Endothelial cell of umbilical vein (primary cell): Measurements from ENCODE around the gene GDI1. TPM values are rescaled to one million over a fixed set of nuclear protein-coding genes. Genes with fewer than 3 reads are reported as not detected.

Source experiments
- BruUV-seq: library from RNA; stranded (reverse); fragments of 400-500 nt; replicated peaks from 2 replicates; lab custom pipeline; 2021; lab: Mats Ljungman, UMichigan
- CTCF ChIA-PET: fragments of 300-600, 350-600 bp; sonication (Branson Sonifier 250); formaldehyde crosslinking; loops from one replicate; lab custom pipeline; 2021; ENCODE audit warnings: antibody characterized with exemption, inconsistent platforms; lab: Charles Lee
- POLR2A ChIA-PET: fragments of 300-600, 350-600 bp; sonication (Branson Sonifier 250); formaldehyde crosslinking; loops from one replicate; lab custom pipeline; 2021; ENCODE audit warnings: antibody characterized with exemption, inconsistent platforms; lab: Charles Lee
- DNase-seq: peaks from one replicate; pipeline ENCODE4 v3.0.0-alpha.2; 2011; ENCODE audit warnings: low read depth, low spot score
- FAIRE-seq: peaks from 2 replicates; lab custom pipeline; 2011; peaks lifted over from hg19 to GRCh38; lab: Jason Lieb, UNC
- H2AFZ ChIP-seq: 2 replicates; pipeline ENCODE4 v1.6.0; 2012; ENCODE audit warnings: low read depth, low read length, control low read depth, inconsistent platforms
- H3K27ac ChIP-seq: 2 replicates; pipeline ENCODE4 v1.5.1; 2011; ENCODE audit warnings: low read depth, mild to moderate bottlenecking, control low read depth, low read length, moderate library complexity; ENCODE audit not compliant: insufficient read depth
- H3K27me3 ChIP-seq, 2 experiments: 2 replicates each; pipeline versions ENCODE4 v1.6.0 to v1.6.1; 2011; ENCODE audit warnings: low read length in 2 of 2, mixed read lengths in 1 of 2; ENCODE audit not compliant: control insufficient read depth in 2 of 2, insufficient read depth in 2 of 2
- H3K36me3 ChIP-seq, 2 experiments: 2 replicates in 1 of 2; 3 replicates in 1 of 2; pipeline ENCODE4 v1.5.1; 2011; ENCODE audit warnings: low read length in 2 of 2, mild to moderate bottlenecking in 1 of 2, moderate library complexity in 1 of 2; ENCODE audit not compliant: control insufficient read depth in 2 of 2, insufficient read depth in 2 of 2; ENCODE audit errors: extremely low read depth in 1 of 2
- H3K4me1 ChIP-seq: 3 replicates; pipeline ENCODE4 v1.5.1; 2011; ENCODE audit warnings: mild to moderate bottlenecking, low read length; ENCODE audit not compliant: control insufficient read depth, insufficient read depth; ENCODE audit errors: extremely low read depth
- H3K4me2 ChIP-seq: 2 replicates; pipeline ENCODE4 v1.6.1; 2011; ENCODE audit warnings: low read length, control low read depth, mixed read lengths; ENCODE audit not compliant: insufficient read depth
- H3K4me3 ChIP-seq, 3 experiments: fragments of 200-600 bp in 1 of 3; sonication (generic), shearing (Covaris generic) in 1 of 3; replicated peaks in 1 of 3; 2 replicates each; pipeline ENCODE4 v1.5.1; 2011 to 2016; ENCODE audit warnings: control low read depth in 3 of 3, low read length in 3 of 3, mild to moderate bottlenecking in 2 of 3, inconsistent platforms in 1 of 3, low read depth in 1 of 3, moderate library complexity in 1 of 3; ENCODE audit not compliant: insufficient read depth in 1 of 3
- H3K79me2 ChIP-seq: 2 replicates; pipeline ENCODE4 v1.6.0; 2012; ENCODE audit warnings: low read length, inconsistent platforms; ENCODE audit not compliant: control insufficient read depth, insufficient read depth
- H3K9ac ChIP-seq: replicated peaks from 2 replicates; pipeline ENCODE3; 2011; ENCODE audit warnings: low read length, control low read depth; ENCODE audit not compliant: insufficient read depth; ENCODE audit errors: extremely low read depth
- H3K9me1 ChIP-seq: replicated peaks from 3 replicates; pipeline ENCODE4 v1.6.0; 2011; ENCODE audit warnings: mild to moderate bottlenecking, low read length; ENCODE audit not compliant: control insufficient read depth, insufficient read depth; ENCODE audit errors: extremely low read depth
- H3K9me3 ChIP-seq: replicated peaks from 2 replicates; pipeline ENCODE4 v1.5.1; 2012; ENCODE audit warnings: low read length, inconsistent platforms; ENCODE audit not compliant: control insufficient read depth, insufficient read depth
- H4K20me1 ChIP-seq: replicated peaks from 2 replicates; pipeline ENCODE3; 2011; ENCODE audit warnings: mild to moderate bottlenecking, low read length; ENCODE audit not compliant: control insufficient read depth, insufficient read depth; ENCODE audit errors: extremely low read depth
- FOS ChIP-seq: IDR thresholded peaks from 2 replicates; pipeline ENCODE4 v1.6.1; 2011; ENCODE audit warnings: mild to moderate bottlenecking, low read length, moderate library complexity, borderline replicate concordance; ENCODE audit not compliant: insufficient read depth
- GATA2 ChIP-seq: IDR thresholded peaks from 2 replicates; pipeline ENCODE4 v1.7.0; 2011; ENCODE audit warnings: low read depth, mild to moderate bottlenecking, moderate library complexity, mixed read lengths, low read length; ENCODE audit not compliant: insufficient read length, insufficient read depth
- MYC ChIP-seq: IDR thresholded peaks from one replicate; pipeline ENCODE4 v1.6.1; 2011; ENCODE audit warnings: mild to moderate bottlenecking, low read depth, low read length
- POLR2A ChIP-seq: IDR thresholded peaks from 2 replicates; pipeline ENCODE4 v1.6.1; 2012; ENCODE audit warnings: low read depth, mild to moderate bottlenecking, control low read depth, low read length
- POLR2AphosphoS5 ChIP-seq: IDR thresholded peaks from 2 replicates; pipeline ENCODE4 v1.6.1; 2012; ENCODE audit warnings: low read depth, mild to moderate bottlenecking, control low read depth, low read length, moderate library complexity; ENCODE audit not compliant: insufficient read depth
- dilution Hi-C: fragments of 300-500 bp; cut with MboI; formaldehyde crosslinking; loops from one replicate; pipeline ENCODE4 v1.15.0; 2019; ENCODE audit warnings: low sequenced_read_pairs; ENCODE audit not compliant: extremely low pct_ligation_motif_present
- intact Hi-C: fragments of 100-400 bp; cut with micrococcal nuclease; formaldehyde crosslinking; loops from one replicate; pipeline ENCODE4 v1.10.0; 2022
- polyA plus RNA-seq, 4 experiments: library from polyadenylated mRNA; depleted of rRNA in 3 of 4; stranded (reverse) in 3 of 4; unstranded in 1 of 4; fragments of >200 nt; gene quantifications; 2 replicates each; pipeline versions ENCODE4 v1.2.1 to v1.2.3, GENCODE V29; 2011 to 2012; ENCODE audit warnings: missing spikeins in 1 of 4
- total RNA-seq: library from RNA; stranded (reverse); gene quantifications from 2 replicates; pipeline ENCODE4 v1.2.3, GENCODE V29; 2021

Gene GDI1
- total and polyA plus RNA-seq, 2 donors (not counting 3 experiments of a cell fraction or from before 2014, with no cell fraction given) = 128 to 247 TPM

- Histone ChIP-seq H3K36me3 (peaks cover 15 to 18% of the 10 kb centered on the region in 2 experiments), H3K79me2 (peaks cover 20% of the 10 kb centered on the region), H3K27me3 (no peaks in the 10 kb centered on the region), H4K20me1 (no peaks in the 10 kb centered on the region), H3K9me3 (no peaks in the 10 kb centered on the region), H3K4me3 (peak within 1 kb of the TSS; percentile 29 to 86 (median 66)), H2AFZ (no peak within 1 kb of the TSS), H3K4me1 (peaks cover 8% of the 10 kb centered on the region), H3K4me2 (peak within 1 kb of the TSS; percentile 82), H3K9me1 (no peaks in the 10 kb centered on the region), H3K9ac (peak within 1 kb of the TSS; percentile 95), H3K27ac (peak within 1 kb of the TSS; percentile 87)
- ChIA-PET CTCF (interaction anchor here (1.2 to 2.1 kb wide), 5 partner anchors 11 to 46 kb away, joined by 4 to 6 read pairs (median 5); partner anchors contain the start of genes DNASE1L1, FAM50A and TAFAZZIN), POLR2A (interaction anchor here (0.5 to 1.4 kb wide), 6 partner anchors 19 to 427 kb away, joined by 3 to 9 read pairs (median 4); partner anchors contain the start of gene EMD)
- DNase-seq = peak; percentile 98
- peak; percentile 99 for TF ChIP-seq POLR2A
- peak; percentile 97 for TF ChIP-seq POLR2AphosphoS5
- TF ChIP-seq GATA2 = no peak
- TF ChIP-seq MYC = no peak
- TF ChIP-seq FOS = no peak
- FAIRE-seq = peak; percentile 93
- dilution Hi-C loops = no loop called here
- intact Hi-C loops = no loop called here
- BruUV-seq = no TSS peak
Measured at GRCh38 chrX:154397888-154398667, 38.9 kb upstream of the GDI1 start, which contains the start of gene RPL10. RPL10 (plus strand) TSS chrX:154398377; CDS start chrX:154398520, 143 bp downstream.
